DMS114 treated with DMSO at 0.1 percent for 48 hours (cell line): ENCODE data around the gene ORC5.
A peak's percentile ranks its signal among the peaks of the same experiment; 100 is the strongest.
"Not testable (repeated sequence)": the region's sequence is repeated elsewhere in the genome, so short reads cannot be mapped to it uniquely, and the experiment has no call there.

Source experiments
- DNase-seq: peaks from one replicate; lab custom pipeline; 2025; ENCODE audit not compliant: unreplicated experiment; lab: John Stamatoyannopoulos, UW

The ORC5 gene

GRCh38 chr7:104192434-104192833 lies 15.4 kb downstream of the ORC5 start:
- no peak for DNase-seq

GRCh38 chr7:104185346-104185745 lies 22.5 kb downstream of the ORC5 start:
- no peak for DNase-seq

- DNase-seq = no peak
Observed at GRCh38 chr7:104179178-104179577, 28.6 kb downstream of the ORC5 start.

- not testable (repeated sequence) for DNase-seq
Observed at GRCh38 chr7:104177565-104178083, 30.2 kb downstream of the ORC5 start.

GRCh38 chr7:104176332-104176731 lies 31.5 kb downstream of the ORC5 start:
- no peak for DNase-seq

- no peak for DNase-seq
Observed at GRCh38 chr7:104175361-104175984, 32.3 kb downstream of the ORC5 start.

- DNase-seq = no peak
Observed at GRCh38 chr7:104174798-104175197, 33.0 kb downstream of the ORC5 start.

GRCh38 chr7:104162081-104162480 lies 45.7 kb downstream of the ORC5 start:
- no peak for DNase-seq

GRCh38 chr7:104161244-104161643 lies 46.6 kb downstream of the ORC5 start:
- no peak for DNase-seq

GRCh38 chr7:104160375-104160774 lies 47.4 kb downstream of the ORC5 start:
- peak; percentile 38 for DNase-seq

- DNase-seq = peak; percentile 17
Observed at GRCh38 chr7:104156842-104157277, 51.0 kb downstream of the ORC5 start.

GRCh38 chr7:104153287-104153686 lies 54.5 kb downstream of the ORC5 start:
- DNase-seq = no peak

GRCh38 chr7:104152468-104152867 lies 55.3 kb downstream of the ORC5 start:
- DNase-seq = no peak

GRCh38 chr7:104150470-104150869 lies 57.3 kb downstream of the ORC5 start:
- no peak for DNase-seq

- DNase-seq = no peak
Observed at GRCh38 chr7:104149822-104150221, 58.0 kb downstream of the ORC5 start.

GRCh38 chr7:104142147-104142546 lies 65.7 kb downstream of the ORC5 start:
- DNase-seq = no peak

GRCh38 chr7:104137971-104138370 lies 69.8 kb downstream of the ORC5 start:
- no peak for DNase-seq

GRCh38 chr7:104137511-104137910 lies 70.3 kb downstream of the ORC5 start:
- DNase-seq = no peak

GRCh38 chr7:104136981-104137380 lies 70.8 kb downstream of the ORC5 start:
- DNase-seq = no peak

GRCh38 chr7:104136561-104136960 lies 71.3 kb downstream of the ORC5 start:
- DNase-seq = no peak

GRCh38 chr7:104135760-104136558 lies 71.9 kb downstream of the ORC5 start:
- DNase-seq = no peak

GRCh38 chr7:104133238-104133637 lies 74.6 kb downstream of the ORC5 start:
- DNase-seq = no peak
